DOHH2 (cell line): ENCODE data around the gene MARCHF4.

ENCODE experiments used
- EZH2phosphoT487 ChIP-seq: fragments of 200-600 bp; sonication (generic); IDR thresholded peaks from 2 replicates; pipeline ENCODE4 v1.6.1; 2017; ENCODE audit warnings: borderline replicate concordance, mild to moderate bottlenecking, antibody characterized with exemption, low read length, moderate library complexity, mixed read lengths
- TF ChIP-seq, protein P1 (sequence below): fragments of 200-600 bp; sonication (generic); IDR thresholded peaks from one replicate; pipeline ENCODE4 v1.5.1; 2014; ENCODE audit warnings: antibody characterized with exemption, mild to moderate bottlenecking, low read depth, low read length; ENCODE audit not compliant: poor library complexity, severe bottlenecking

DNA sequence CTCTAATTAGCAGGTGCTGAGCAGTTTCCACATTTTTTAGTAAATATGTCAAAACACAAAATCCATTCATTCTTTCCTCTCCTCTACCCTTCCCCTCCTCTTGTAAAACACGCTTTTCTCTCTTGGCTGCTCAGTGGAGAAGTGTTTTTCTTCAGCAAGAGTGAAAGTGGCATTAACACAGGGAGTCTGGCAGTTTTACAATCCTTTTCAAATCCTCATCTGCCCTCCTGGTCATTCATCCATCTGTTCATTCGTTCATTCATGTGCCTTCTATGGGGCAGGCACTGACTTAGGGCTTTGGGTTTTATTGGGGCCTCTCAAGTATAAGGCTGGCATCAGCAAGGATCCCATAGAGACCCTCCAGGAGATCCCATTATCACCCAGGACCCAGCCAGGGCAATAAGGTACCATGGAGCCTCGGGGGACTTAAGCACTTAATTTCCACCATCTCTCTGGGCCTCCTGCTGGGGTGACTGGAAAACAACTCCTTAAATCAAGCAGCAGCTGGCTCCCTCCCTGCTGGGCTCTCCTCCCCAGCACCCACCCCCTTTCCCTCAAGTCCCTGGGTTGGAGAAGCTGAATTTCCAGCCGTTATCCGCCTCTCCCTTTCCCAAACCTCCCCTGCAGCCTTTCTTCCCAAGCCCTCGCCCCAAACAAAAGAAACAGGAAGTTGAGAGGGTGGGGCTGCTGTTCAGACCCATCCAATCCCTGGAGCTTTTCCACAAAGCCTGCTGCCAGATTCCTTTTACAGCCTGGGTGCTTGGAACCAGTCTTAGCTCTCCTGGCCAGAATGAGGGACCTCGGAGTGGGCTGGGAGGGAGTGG, 32.6 kb downstream of the MARCHF4 start:
- TF ChIP-seq, protein P1, sequence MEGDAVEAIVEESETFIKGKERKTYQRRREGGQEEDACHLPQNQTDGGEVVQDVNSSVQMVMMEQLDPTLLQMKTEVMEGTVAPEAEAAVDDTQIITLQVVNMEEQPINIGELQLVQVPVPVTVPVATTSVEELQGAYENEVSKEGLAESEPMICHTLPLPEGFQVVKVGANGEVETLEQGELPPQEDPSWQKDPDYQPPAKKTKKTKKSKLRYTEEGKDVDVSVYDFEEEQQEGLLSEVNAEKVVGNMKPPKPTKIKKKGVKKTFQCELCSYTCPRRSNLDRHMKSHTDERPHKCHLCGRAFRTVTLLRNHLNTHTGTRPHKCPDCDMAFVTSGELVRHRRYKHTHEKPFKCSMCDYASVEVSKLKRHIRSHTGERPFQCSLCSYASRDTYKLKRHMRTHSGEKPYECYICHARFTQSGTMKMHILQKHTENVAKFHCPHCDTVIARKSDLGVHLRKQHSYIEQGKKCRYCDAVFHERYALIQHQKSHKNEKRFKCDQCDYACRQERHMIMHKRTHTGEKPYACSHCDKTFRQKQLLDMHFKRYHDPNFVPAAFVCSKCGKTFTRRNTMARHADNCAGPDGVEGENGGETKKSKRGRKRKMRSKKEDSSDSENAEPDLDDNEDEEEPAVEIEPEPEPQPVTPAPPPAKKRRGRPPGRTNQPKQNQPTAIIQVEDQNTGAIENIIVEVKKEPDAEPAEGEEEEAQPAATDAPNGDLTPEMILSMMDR = no peak
- TF ChIP-seq EZH2phosphoT487 = no peak
